ENCODE data around the gene MYOCOS.

DNA sequence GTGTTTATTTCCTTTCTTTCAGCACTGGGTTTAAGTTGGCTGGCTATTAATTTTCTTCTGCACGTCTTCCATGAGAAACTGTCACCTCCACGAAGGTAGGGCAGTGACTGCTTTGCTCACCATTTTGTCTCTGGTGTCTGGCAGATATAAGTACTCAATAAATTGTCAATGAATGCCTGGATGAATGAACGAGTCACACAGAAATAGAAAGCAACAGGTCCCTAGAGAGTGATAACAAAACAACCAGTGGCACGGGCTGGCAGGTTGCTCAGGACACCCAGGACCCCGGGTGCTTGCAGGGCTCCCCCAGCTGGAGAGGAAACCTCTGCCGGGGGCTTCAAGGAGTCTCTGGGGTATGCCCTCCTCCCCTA, 33.7 kb downstream of the MYOCOS start:
- TF ChIP-seq, protein P1, sequence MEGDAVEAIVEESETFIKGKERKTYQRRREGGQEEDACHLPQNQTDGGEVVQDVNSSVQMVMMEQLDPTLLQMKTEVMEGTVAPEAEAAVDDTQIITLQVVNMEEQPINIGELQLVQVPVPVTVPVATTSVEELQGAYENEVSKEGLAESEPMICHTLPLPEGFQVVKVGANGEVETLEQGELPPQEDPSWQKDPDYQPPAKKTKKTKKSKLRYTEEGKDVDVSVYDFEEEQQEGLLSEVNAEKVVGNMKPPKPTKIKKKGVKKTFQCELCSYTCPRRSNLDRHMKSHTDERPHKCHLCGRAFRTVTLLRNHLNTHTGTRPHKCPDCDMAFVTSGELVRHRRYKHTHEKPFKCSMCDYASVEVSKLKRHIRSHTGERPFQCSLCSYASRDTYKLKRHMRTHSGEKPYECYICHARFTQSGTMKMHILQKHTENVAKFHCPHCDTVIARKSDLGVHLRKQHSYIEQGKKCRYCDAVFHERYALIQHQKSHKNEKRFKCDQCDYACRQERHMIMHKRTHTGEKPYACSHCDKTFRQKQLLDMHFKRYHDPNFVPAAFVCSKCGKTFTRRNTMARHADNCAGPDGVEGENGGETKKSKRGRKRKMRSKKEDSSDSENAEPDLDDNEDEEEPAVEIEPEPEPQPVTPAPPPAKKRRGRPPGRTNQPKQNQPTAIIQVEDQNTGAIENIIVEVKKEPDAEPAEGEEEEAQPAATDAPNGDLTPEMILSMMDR (IDR thresholded peaks at IDR 0.05) = no peak
- no peak for TF ChIP-seq POLR2A (IDR thresholded peaks at IDR 0.05)
